HepG2 (cell line): Measurements from ENCODE around the gene RAX. TPM values are rescaled to one million over a fixed set of nuclear protein-coding genes. Genes with fewer than 3 reads are reported as not detected.

Source experiments
- ATAC-seq: fragments of 200-7000 bp; cut with Tn5 transposase; 3 replicates; pipeline ENCODE4 v1.9.1; 2020; ENCODE audit warnings: mild to moderate bottlenecking, moderate library complexity
- BruUV-seq: library from RNA; stranded (reverse); fragments of 400-500 nt; replicated peaks from 2 replicates; lab custom pipeline; 2021; lab: Mats Ljungman, UMichigan
- CTCF ChIA-PET: fragments of 300-600 bp; formaldehyde crosslinking; extraction: SDS; loops from one replicate; lab custom pipeline; 2021; ENCODE audit warnings: low total read pairs, inconsistent platforms, low intra/inter-chr PET ratio; lab: Yijun Ruan, JAX
- POLR2A ChIA-PET: fragments of 350-600 bp; sonication (Branson Sonifier 250); formaldehyde crosslinking; loops from one replicate; lab custom pipeline; 2020; ENCODE audit warnings: antibody characterized with exemption, inconsistent platforms; lab: Yijun Ruan, JAX
- DNase-seq: peaks from one replicate; pipeline ENCODE4 v3.0.0-alpha.2; 2015; ENCODE audit warnings: low spot score
- FAIRE-seq: peaks from 3 replicates; lab custom pipeline; 2011; peaks lifted over from hg19 to GRCh38; lab: Jason Lieb, UNC
- H2AFZ ChIP-seq: one replicate; pipeline ENCODE4 v1.6.1; 2011; ENCODE audit warnings: low read length, inconsistent platforms
- H3K27ac ChIP-seq: fragments of 300-600 bp; 3 replicates; pipeline ENCODE4 v1.8.0; 2011; ENCODE audit warnings: mixed run types, mild to moderate bottlenecking, mixed read lengths, low read length, inconsistent platforms; ENCODE audit not compliant: insufficient read depth; ENCODE audit errors: extremely low read length
- H3K27me3 ChIP-seq, 2 experiments: fragments of 200-600 bp in 1 of 2; 2 replicates in 1 of 2; 3 replicates in 1 of 2; pipeline versions ENCODE4 v1.6.0 to v1.8.0; 2011; ENCODE audit warnings: low read length in 2 of 2, mild to moderate bottlenecking in 2 of 2, moderate library complexity in 2 of 2, inconsistent platforms in 1 of 2; ENCODE audit not compliant: insufficient read depth in 2 of 2, control insufficient read depth in 1 of 2
- H3K36me3 ChIP-seq, 2 experiments: fragments of 200-600 bp in 1 of 2; replicated peaks in 1 of 2; 2 replicates in 1 of 2; 3 replicates in 1 of 2; pipeline versions ENCODE4 v1.5.1 to v1.8.0; 2011; ENCODE audit warnings: low read length in 2 of 2, inconsistent platforms in 1 of 2; ENCODE audit not compliant: insufficient read depth in 2 of 2, control insufficient read depth in 1 of 2
- H3K4me1 ChIP-seq: 2 replicates; pipeline ENCODE4 v1.5.1; 2012; ENCODE audit warnings: low read length, inconsistent platforms; ENCODE audit not compliant: insufficient read depth
- H3K4me2 ChIP-seq: 2 replicates; pipeline ENCODE4 v1.6.0; 2011; ENCODE audit warnings: low read depth, low read length, inconsistent platforms
- H3K4me3 ChIP-seq, 3 experiments: fragments of 200-600 bp in 1 of 3; sonication (generic), shearing (Covaris generic) in 1 of 3; replicated peaks in 1 of 3; 2 replicates each; pipeline ENCODE4 v1.5.1; 2011 to 2016; ENCODE audit warnings: low read length in 3 of 3, inconsistent platforms in 2 of 3, low read depth in 2 of 3, mild to moderate bottlenecking in 2 of 3, control low read depth in 1 of 3, mixed read lengths in 1 of 3; ENCODE audit not compliant: insufficient read depth in 1 of 3
- H3K79me2 ChIP-seq: one replicate; pipeline ENCODE4 v1.6.1; 2011; ENCODE audit warnings: low read length, inconsistent platforms; ENCODE audit not compliant: insufficient read depth
- H3K9ac ChIP-seq: 2 replicates; pipeline ENCODE4 v1.6.0; 2011; ENCODE audit warnings: mild to moderate bottlenecking, low read depth, low read length, inconsistent platforms; ENCODE audit not compliant: insufficient read depth
- H3K9me3 ChIP-seq: 2 replicates; pipeline ENCODE4 v1.5.1; 2012; ENCODE audit warnings: mild to moderate bottlenecking, low read length
- H4K20me1 ChIP-seq: 2 replicates; pipeline ENCODE4 v1.6.0; 2011; ENCODE audit warnings: inconsistent platforms, mild to moderate bottlenecking, low read length, moderate library complexity; ENCODE audit not compliant: insufficient read depth
- ATM ChIP-seq: fragments of 450-650 bp; IDR thresholded peaks from 2 replicates; pipeline ENCODE4 v1.7.1; 2017; ENCODE audit warnings: mild to moderate bottlenecking, borderline replicate concordance
- CENPT ChIP-seq: sonication (generic); formaldehyde crosslinking; IDR thresholded peaks from 2 replicates; pipeline ENCODE4 v1.8.0; 2022; ENCODE audit warnings: low read depth, mild to moderate bottlenecking, moderate library complexity, missing genetic modification reagents
- HNF4G ChIP-seq, 2 experiments: sonication (generic) in 1 of 2; formaldehyde crosslinking in 1 of 2; IDR thresholded peaks; 2 replicates each; pipeline versions ENCODE4 v1.4.0 to v1.6.1; 2011 to 2020; ENCODE audit warnings: borderline replicate concordance in 2 of 2, low read depth in 2 of 2, mild to moderate bottlenecking in 2 of 2, low read length in 1 of 2, missing genetic modification reagents in 1 of 2, moderate library complexity in 1 of 2
- HNRNPH1 ChIP-seq: fragments of 200-400 bp; formaldehyde crosslinking; optimal IDR thresholded peaks from 2 replicates; pipeline ENCODE3; 2017; ENCODE audit warnings: mild to moderate bottlenecking, low read depth, low read length
- PBX2 ChIP-seq: IDR thresholded peaks from 2 replicates; pipeline ENCODE4 v1.6.1; 2016; ENCODE audit warnings: control low read depth
- RFX3 ChIP-seq: IDR thresholded peaks from 2 replicates; pipeline ENCODE4 v1.6.1; 2016; ENCODE audit warnings: missing biosample characterization, missing genetic modification reagents
- SP1 ChIP-seq, 2 experiments: fragments of 450-650 bp in 1 of 2; sonication (generic) in 1 of 2; formaldehyde crosslinking in 1 of 2; IDR thresholded peaks; 2 replicates each; pipeline versions ENCODE4 v1.4.0 to v1.6.1; 2016 to 2020; ENCODE audit warnings: missing genetic modification reagents in 1 of 2
- ZNF18 ChIP-seq: sonication (generic); formaldehyde crosslinking; IDR thresholded peaks from 2 replicates; pipeline ENCODE4 v1.8.0; 2022; ENCODE audit warnings: mild to moderate bottlenecking, missing genetic modification reagents; ENCODE audit not compliant: insufficient replicate concordance
- ZNF646 ChIP-seq: sonication (generic); formaldehyde crosslinking; IDR thresholded peaks from 2 replicates; pipeline ENCODE4 v1.9.0; 2021; ENCODE audit warnings: mild to moderate bottlenecking, missing genetic modification reagents
- ZNF7 ChIP-seq: IDR thresholded peaks from 2 replicates; pipeline ENCODE4 v1.6.1; 2016; ENCODE audit warnings: missing biosample characterization, missing genetic modification reagents
- ZNF788 ChIP-seq: sonication (generic); formaldehyde crosslinking; IDR thresholded peaks from 2 replicates; pipeline ENCODE4 v1.5.0; 2020; ENCODE audit warnings: mild to moderate bottlenecking, missing genetic modification reagents, borderline replicate concordance
- WGBS: methylation state at CpG from one replicate; pipeline ENCODE4 v1.1.6; 2017; ENCODE audit warnings: low lambda C conversion rate; 5-methylcytosine and 5-hydroxymethylcytosine counted together
- in situ Hi-C: cut with HindIII; loops from 2 replicates; pipeline ENCODE4 v1.10.0; 2017; ENCODE audit warnings: low pct_unique_long_range_greater_than_20kb; ENCODE audit not compliant: extremely low pct_ligation_motif_present
- intact Hi-C: fragments of 100-400 bp; cut with micrococcal nuclease; formaldehyde crosslinking; loops from one replicate; pipeline ENCODE4 v1.10.0; 2022; ENCODE audit not compliant: unreplicated experiment
- polyA plus RNA-seq, 8 experiments: library from polyadenylated mRNA; depleted of rRNA in 3 of 8; stranded (reverse) in 7 of 8; unstranded in 1 of 8; fragments of >200 nt; fragmentation: Illumina TruSeq in 4 of 8; extraction: Trizol in 4 of 8; gene quantifications; 2 replicates each; pipeline versions ENCODE4 v1.2.1 to v1.2.3, GENCODE V29; 2011 to 2016; ENCODE audit warnings: low read depth in 4 of 8, missing spikeins in 1 of 8, mixed read lengths in 1 of 8; ENCODE audit not compliant: insufficient read depth in 1 of 8
- total RNA-seq, 5 experiments: library from RNA; depleted of rRNA; stranded (reverse); fragments of >200 nt; fragmentation: Illumina TruSeq; extraction: Trizol; gene quantifications; 2 replicates each; pipeline ENCODE4 v1.2.3, GENCODE V29; 2016; ENCODE audit warnings: low read depth in 1 of 5

RAX gene
- total and polyA plus RNA-seq, 2 of the 13 experiments (the other 11 are each of a cell fraction or from before 2014, with no cell fraction given) = not detected

- no peak for TF ChIP-seq ZNF646
- no peak for TF ChIP-seq HNRNPH1
- no peak for TF ChIP-seq CENPT (CRISPR knock-in tag)
Measured at GRCh38 chr18:59228351-59228750, 44.9 kb downstream of the RAX start (continued).

- BruUV-seq = no TSS peak
- 46% methylated on average over 2 of the region's 2 CpGs for WGBS
- no peak for DNase-seq
- H3K36me3 ChIP-seq = no peaks in the 10 kb centered on the region
- ChIA-PET POLR2A (no interaction called here), CTCF (no interaction called here)
- intact Hi-C loops (no loop called here), in situ Hi-C loops (no loop called here)
- H2AFZ ChIP-seq = no peak overlapping the region
- no peaks in the 10 kb centered on the region for H3K79me2 ChIP-seq
- H3K4me1 ChIP-seq = peaks cover 17% of the 10 kb centered on the region
- H3K27me3 ChIP-seq = peaks cover 10 to 39% of the 10 kb centered on the region in 2 experiments; a peak in 4 of 5 replicates
- no peak overlapping the region for H3K4me2 ChIP-seq
- ATAC-seq = no peak
- no peak overlapping the region for H3K27ac ChIP-seq
- no peaks in the 10 kb centered on the region for H4K20me1 ChIP-seq
- no peak for FAIRE-seq
- H3K9me3 ChIP-seq = no peaks in the 10 kb centered on the region
- H3K4me3 ChIP-seq = no peak overlapping the region
- no peak overlapping the region for H3K9ac ChIP-seq
- TF ChIP-seq ZNF7 (CRISPR knock-in tag) (no peak), HNF4G (IDR thresholded peaks at IDR 0.05; ENCODE audit: borderline replicate concordance, low read depth, low read length) (no peak), HNF4G (CRISPR knock-in tag; IDR thresholded peaks at IDR 0.05; ENCODE audit: borderline replicate concordance, low read depth) (no peak), ATM (no peak), ZNF788 (CRISPR knock-in tag) (no peak), ZNF18 (CRISPR knock-in tag) (no peak), RFX3 (CRISPR knock-in tag) (no peak), SP1 (IDR thresholded peaks at IDR 0.05) (no peak), SP1 (CRISPR knock-in tag; IDR thresholded peaks at IDR 0.05) (no peak), PBX2 (CRISPR knock-in tag) (no peak)
Measured at GRCh38 chr18:59222341-59222740, 50.9 kb downstream of the RAX start.
